ENCODE results near the gene ARIH1.

GRCh38 chr15:72497402-72497801, 23.3 kb downstream of the ARIH1 start:
- no peak for TF ChIP-seq REST (IDR thresholded peaks at IDR 0.05; ENCODE audit: insufficient read depth in 1 of 2, low read depth in 2 of 2, low read length in 1 of 2)
- TF ChIP-seq CTCF (IDR thresholded peaks at IDR 0.05), result no peak
- TF ChIP-seq POLR2AphosphoS5 (IDR thresholded peaks at IDR 0.05; ENCODE audit: low read depth, low read length), result no peak
- no peak for TF ChIP-seq SIN3A (IDR thresholded peaks at IDR 0.05; ENCODE audit: borderline replicate concordance, insufficient read depth, low read depth, low read length)

Data from Panc1 (cell line).